ENCODE data around the gene IRF8. TPM values are rescaled to one million over a fixed set of nuclear protein-coding genes. Genes with fewer than 3 reads are reported as not detected.
"Not testable (repeated sequence)": the region's sequence is repeated elsewhere in the genome, so short reads cannot be mapped to it uniquely, and the experiment has no call there.

Gene IRF8
- total RNA-seq, 2 experiments from 2014 or later: 221 to 224 TPM

- no peak for TF ChIP-seq CTCF (IDR thresholded peaks at IDR 0.05)
- ChIA-PET POLR2A (interaction anchor here (0.8 to 13.1 kb wide), 14 partner anchors 9 to 96 kb away, joined by 3 to 141 read pairs (median 5); no protein-coding TSS in a partner anchor), CTCF (interaction anchor here (1.1 to 11.6 kb wide), 10 partner anchors 8 to 112 kb away, joined by 3 to 148 read pairs (median 8); no protein-coding TSS in a partner anchor)
- Mint-ChIP-seq H3K36me3 (ENCODE audit: low read depth) (peaks cover 89% of the 10 kb centered on the region), H3K4me3 (peak overlapping the region; percentile 86), H3K27me3 (no peaks in the 10 kb centered on the region), H3K4me1 (ENCODE audit: low read depth) (peaks cover 72% of the 10 kb centered on the region), H3K9me3 (no peaks in the 10 kb centered on the region), H3K27ac (peak overlapping the region; percentile 90)
- intact Hi-C loops (cut with micrococcal nuclease): loop anchor here (5.0 kb wide), 1 partner anchor 84 kb away; no protein-coding TSS in a partner anchor
- ATAC-seq: no peak
- DNase-seq: no peak
Measured at GRCh38 chr16:85903559-85903958, 4.6 kb downstream of the IRF8 start.

DNA sequence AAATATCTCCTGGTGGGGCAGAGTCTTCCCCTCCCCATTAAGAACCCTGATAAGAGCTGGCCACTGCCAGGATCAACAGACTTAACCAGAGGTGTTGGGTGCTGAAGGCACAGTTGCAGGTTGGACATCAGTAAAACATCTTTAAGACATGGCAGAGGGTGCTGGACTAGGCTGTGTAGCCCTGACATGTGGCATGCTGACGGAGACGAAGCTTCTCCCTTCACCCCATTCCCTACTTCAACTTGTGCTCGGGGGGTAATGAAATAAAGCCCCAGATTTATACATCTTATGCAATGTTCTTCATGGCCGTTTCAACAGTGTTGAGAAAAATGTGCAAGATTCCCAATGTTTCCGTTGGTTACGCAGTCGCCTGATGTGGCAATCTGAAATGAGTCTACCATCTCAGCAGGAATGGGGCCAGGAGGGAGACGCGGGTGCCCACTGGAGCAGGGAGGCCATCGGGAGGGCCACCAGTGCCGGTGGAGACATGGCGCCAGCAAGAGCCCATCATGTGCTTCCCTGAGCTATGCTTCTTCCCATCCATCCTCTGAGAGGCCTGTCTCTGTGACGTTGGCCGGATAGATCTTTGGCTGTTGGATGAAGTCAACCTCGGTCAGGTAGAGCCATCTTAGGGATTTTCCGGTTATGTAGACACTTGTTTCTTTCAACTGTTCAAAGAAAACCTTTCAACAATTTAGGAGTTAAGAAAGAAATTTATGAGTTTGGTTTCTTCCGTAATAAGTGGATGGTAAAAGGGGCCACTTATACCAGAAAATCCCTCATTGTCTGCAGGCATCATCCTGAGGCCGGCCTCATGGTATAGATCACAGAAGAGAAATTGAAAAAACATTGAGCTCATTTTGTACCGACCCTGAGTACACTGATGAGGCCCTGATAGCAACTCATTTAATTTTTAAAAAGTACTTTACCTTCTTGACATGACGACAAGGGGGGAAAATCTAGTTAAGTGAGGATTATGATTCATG, 6.4 kb downstream of the IRF8 start:
- Mint-ChIP-seq H3K9me3 (no peaks in the 10 kb centered on the region), H3K27ac (no peak overlapping the region), H3K4me3 (peak overlapping the region; percentile 86), H3K4me1 (ENCODE audit: low read depth) (peaks cover 79% of the 10 kb centered on the region), H3K27me3 (no peaks in the 10 kb centered on the region), H3K36me3 (ENCODE audit: low read depth) (peaks cover 95% of the 10 kb centered on the region)
- ATAC-seq (no peak), DNase-seq (no peak)
- ChIA-PET CTCF (interaction anchor here (0.7 to 11.6 kb wide), 3 partner anchors 83 to 111 kb away, joined by 3 to 148 read pairs (median 63); no protein-coding TSS in a partner anchor), POLR2A (interaction anchor here (0.7 to 13.1 kb wide), 5 partner anchors 11 to 82 kb away, joined by 3 to 141 read pairs (median 3); no protein-coding TSS in a partner anchor)
- no peak for TF ChIP-seq CTCF (IDR thresholded peaks at IDR 0.05)
- intact Hi-C loops (cut with micrococcal nuclease): no loop called here

GRCh38 chr16:85906349-85906748, 7.4 kb downstream of the IRF8 start:
- H3K4me1 Mint-ChIP-seq (ENCODE audit: low read depth): peaks cover 82% of the 10 kb centered on the region
- H3K27me3 Mint-ChIP-seq: no peaks in the 10 kb centered on the region
- no peaks in the 10 kb centered on the region for H3K9me3 Mint-ChIP-seq
- no peak for ATAC-seq
- H3K36me3 Mint-ChIP-seq (ENCODE audit: low read depth): peaks cover 95% of the 10 kb centered on the region
- H3K4me3 Mint-ChIP-seq: no peak overlapping the region
- intact Hi-C loops (cut with micrococcal nuclease): no loop called here
- DNase-seq: no peak
- peak overlapping the region; percentile 25 for H3K27ac Mint-ChIP-seq
- ChIA-PET POLR2A (interaction anchor here (0.7 to 13.1 kb wide), 6 partner anchors 10 to 85 kb away, joined by 3 to 141 read pairs (median 4); no protein-coding TSS in a partner anchor), CTCF (interaction anchor here (0.7 to 11.6 kb wide), 4 partner anchors 11 to 110 kb away, joined by 3 to 148 read pairs (median 3); no protein-coding TSS in a partner anchor)
- TF ChIP-seq CTCF (IDR thresholded peaks at IDR 0.05): no peak

DNA sequence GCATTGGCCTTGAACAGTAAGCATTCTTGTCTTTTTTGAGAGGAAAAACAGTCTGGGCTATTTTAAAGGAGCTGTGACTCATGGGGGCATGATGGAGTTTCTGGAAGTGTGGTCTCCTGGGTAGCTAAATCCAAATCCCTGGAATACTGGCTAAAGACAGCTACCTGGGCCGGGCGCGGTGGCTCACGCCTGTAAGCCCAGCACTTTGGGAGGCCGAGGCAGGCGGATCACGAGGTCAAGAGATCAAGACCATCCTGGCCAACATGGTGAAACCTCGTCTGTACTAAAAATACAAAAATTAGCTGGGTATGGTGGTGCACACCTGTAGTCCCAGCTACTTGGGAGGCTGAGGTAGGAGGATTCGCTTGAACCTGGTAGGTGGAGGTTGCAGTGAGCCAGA, 8.3 kb downstream of the IRF8 start:
- H3K9me3 Mint-ChIP-seq; H3K27me3 Mint-ChIP-seq; H3K4me3 Mint-ChIP-seq; ATAC-seq; DNase-seq; intact Hi-C loops (cut with micrococcal nuclease): not testable (repeated sequence)
- ChIA-PET CTCF (interaction anchor here (1.2 to 11.6 kb wide), 4 partner anchors 14 to 137 kb away, joined by 3 to 148 read pairs (median 4); no protein-coding TSS in a partner anchor), POLR2A (interaction anchor here (1.0 to 13.1 kb wide), 7 partner anchors 8 to 86 kb away, joined by 3 to 141 read pairs (median 3); no protein-coding TSS in a partner anchor)
- H3K36me3 Mint-ChIP-seq (ENCODE audit: low read depth): peaks cover 94% of the 10 kb centered on the region
- peaks cover 76% of the 10 kb centered on the region for H3K4me1 Mint-ChIP-seq (ENCODE audit: low read depth)
- H3K27ac Mint-ChIP-seq: peak overlapping the region; percentile 15

GRCh38 chr16:85908444-85908843, 9.5 kb downstream of the IRF8 start:
- DNase-seq: no peak
- ATAC-seq: no peak
- Mint-ChIP-seq H3K4me1 (ENCODE audit: low read depth) (peaks cover 72% of the 10 kb centered on the region), H3K27ac (peak overlapping the region; percentile 57), H3K36me3 (ENCODE audit: low read depth) (peaks cover 93% of the 10 kb centered on the region), H3K9me3 (no peaks in the 10 kb centered on the region), H3K27me3 (no peaks in the 10 kb centered on the region), H3K4me3 (no peak overlapping the region)
- intact Hi-C loops (cut with micrococcal nuclease): no loop called here
- POLR2A ChIA-PET: interaction anchor here (1.1 to 13.1 kb wide), 4 partner anchors 8 to 15 kb away, joined by 3 to 141 read pairs (median 7); no protein-coding TSS in a partner anchor
- TF ChIP-seq CTCF (IDR thresholded peaks at IDR 0.05): no peak
- CTCF ChIA-PET: interaction anchor here (0.7 to 11.6 kb wide), 5 partner anchors 11 to 108 kb away, joined by 3 to 148 read pairs (median 4); no protein-coding TSS in a partner anchor

Measured in activated CD8-positive, alpha-beta T cell treated with anti-CD3 and anti-CD28 coated beads for 36 hours (primary cell).